HepG2 (cell line): Measurements from ENCODE around the gene TATDN3. TPM values are rescaled to one million over a fixed set of nuclear protein-coding genes. Genes with fewer than 3 reads are reported as not detected.
A peak's percentile ranks its signal among the peaks of the same experiment; 100 is the strongest.
"Not testable (repeated sequence)": the region's sequence is repeated elsewhere in the genome, so short reads cannot be mapped to it uniquely, and the experiment has no call there.

Source experiments
- ATAC-seq: fragments of 200-7000 bp; cut with Tn5 transposase; 3 replicates; pipeline ENCODE4 v1.9.1; 2020; ENCODE audit warnings: mild to moderate bottlenecking, moderate library complexity
- BruUV-seq: library from RNA; stranded (reverse); fragments of 400-500 nt; replicated peaks from 2 replicates; lab custom pipeline; 2021; lab: Mats Ljungman, UMichigan
- CTCF ChIA-PET: fragments of 300-600 bp; formaldehyde crosslinking; extraction: SDS; loops from one replicate; lab custom pipeline; 2021; ENCODE audit warnings: low total read pairs, inconsistent platforms, low intra/inter-chr PET ratio; lab: Yijun Ruan, JAX
- POLR2A ChIA-PET: fragments of 350-600 bp; sonication (Branson Sonifier 250); formaldehyde crosslinking; loops from one replicate; lab custom pipeline; 2020; ENCODE audit warnings: antibody characterized with exemption, inconsistent platforms; lab: Yijun Ruan, JAX
- DNase-seq: peaks from one replicate; pipeline ENCODE4 v3.0.0-alpha.2; 2015; ENCODE audit warnings: low spot score
- FAIRE-seq: peaks from 3 replicates; lab custom pipeline; 2011; peaks lifted over from hg19 to GRCh38; lab: Jason Lieb, UNC
- H2AFZ ChIP-seq: one replicate; pipeline ENCODE4 v1.6.1; 2011; ENCODE audit warnings: low read length, inconsistent platforms
- H3K27ac ChIP-seq: fragments of 300-600 bp; 3 replicates; pipeline ENCODE4 v1.8.0; 2011; ENCODE audit warnings: mixed run types, mild to moderate bottlenecking, mixed read lengths, low read length, inconsistent platforms; ENCODE audit not compliant: insufficient read depth; ENCODE audit errors: extremely low read length
- H3K27me3 ChIP-seq, 2 experiments: fragments of 200-600 bp in 1 of 2; 2 replicates in 1 of 2; 3 replicates in 1 of 2; pipeline versions ENCODE4 v1.6.0 to v1.8.0; 2011; ENCODE audit warnings: low read length in 2 of 2, mild to moderate bottlenecking in 2 of 2, moderate library complexity in 2 of 2, inconsistent platforms in 1 of 2; ENCODE audit not compliant: insufficient read depth in 2 of 2, control insufficient read depth in 1 of 2
- H3K36me3 ChIP-seq, 2 experiments: fragments of 200-600 bp in 1 of 2; replicated peaks in 1 of 2; 2 replicates in 1 of 2; 3 replicates in 1 of 2; pipeline versions ENCODE4 v1.5.1 to v1.8.0; 2011; ENCODE audit warnings: low read length in 2 of 2, inconsistent platforms in 1 of 2; ENCODE audit not compliant: insufficient read depth in 2 of 2, control insufficient read depth in 1 of 2
- H3K4me1 ChIP-seq: 2 replicates; pipeline ENCODE4 v1.5.1; 2012; ENCODE audit warnings: low read length, inconsistent platforms; ENCODE audit not compliant: insufficient read depth
- H3K4me2 ChIP-seq: 2 replicates; pipeline ENCODE4 v1.6.0; 2011; ENCODE audit warnings: low read depth, low read length, inconsistent platforms
- H3K4me3 ChIP-seq, 3 experiments: fragments of 200-600 bp in 1 of 3; sonication (generic), shearing (Covaris generic) in 1 of 3; replicated peaks in 1 of 3; 2 replicates each; pipeline ENCODE4 v1.5.1; 2011 to 2016; ENCODE audit warnings: low read length in 3 of 3, inconsistent platforms in 2 of 3, low read depth in 2 of 3, mild to moderate bottlenecking in 2 of 3, control low read depth in 1 of 3, mixed read lengths in 1 of 3; ENCODE audit not compliant: insufficient read depth in 1 of 3
- H3K79me2 ChIP-seq: one replicate; pipeline ENCODE4 v1.6.1; 2011; ENCODE audit warnings: low read length, inconsistent platforms; ENCODE audit not compliant: insufficient read depth
- H3K9ac ChIP-seq: 2 replicates; pipeline ENCODE4 v1.6.0; 2011; ENCODE audit warnings: mild to moderate bottlenecking, low read depth, low read length, inconsistent platforms; ENCODE audit not compliant: insufficient read depth
- H3K9me3 ChIP-seq: 2 replicates; pipeline ENCODE4 v1.5.1; 2012; ENCODE audit warnings: mild to moderate bottlenecking, low read length
- H4K20me1 ChIP-seq: 2 replicates; pipeline ENCODE4 v1.6.0; 2011; ENCODE audit warnings: inconsistent platforms, mild to moderate bottlenecking, low read length, moderate library complexity; ENCODE audit not compliant: insufficient read depth
- ATF2 ChIP-seq: sonication (generic); formaldehyde crosslinking; IDR thresholded peaks from 2 replicates; pipeline ENCODE4 v1.4.0; 2020; ENCODE audit warnings: missing genetic modification reagents
- ATF7 ChIP-seq, 2 experiments: fragments of 450-650 bp in 1 of 2; sonication (generic) in 1 of 2; formaldehyde crosslinking in 1 of 2; IDR thresholded peaks; 2 replicates each; pipeline versions ENCODE4 v1.4.0 to v1.6.1; 2016 to 2020; ENCODE audit warnings: antibody characterized with exemption in 1 of 2, mild to moderate bottlenecking in 1 of 2, missing genetic modification reagents in 1 of 2
- CREB1 ChIP-seq, 2 experiments: fragments of 450-650 bp in 1 of 2; IDR thresholded peaks; 2 replicates each; pipeline ENCODE4 v1.6.1; 2016 to 2017; ENCODE audit warnings: control low read depth in 1 of 2, mild to moderate bottlenecking in 1 of 2, missing compliant biosample characterization in 1 of 2, missing genetic modification characterization in 1 of 2
- HNF4A ChIP-seq: sonication (generic); formaldehyde crosslinking; IDR thresholded peaks from 2 replicates; pipeline ENCODE4 v1.4.0; 2020; ENCODE audit warnings: missing genetic modification reagents
- HNF4G ChIP-seq, 2 experiments: sonication (generic) in 1 of 2; formaldehyde crosslinking in 1 of 2; IDR thresholded peaks; 2 replicates each; pipeline versions ENCODE4 v1.4.0 to v1.6.1; 2011 to 2020; ENCODE audit warnings: borderline replicate concordance in 2 of 2, low read depth in 2 of 2, mild to moderate bottlenecking in 2 of 2, low read length in 1 of 2, missing genetic modification reagents in 1 of 2, moderate library complexity in 1 of 2
- TBX2 ChIP-seq: sonication (generic); formaldehyde crosslinking; IDR thresholded peaks from 2 replicates; pipeline ENCODE4 v1.5.0; 2020; ENCODE audit warnings: missing genetic modification reagents, mild to moderate bottlenecking, borderline replicate concordance
- TCF7 ChIP-seq: sonication (generic); IDR thresholded peaks from 2 replicates; pipeline ENCODE4 v1.6.1; 2016; ENCODE audit warnings: antibody characterized with exemption, low read depth
- ZBTB21 ChIP-seq: sonication (generic); formaldehyde crosslinking; IDR thresholded peaks from 2 replicates; pipeline ENCODE4 v1.4.0; 2020; ENCODE audit warnings: missing genetic modification reagents
- ZFY ChIP-seq: sonication (generic); formaldehyde crosslinking; IDR thresholded peaks from 2 replicates; pipeline ENCODE4 v1.4.0; 2020; ENCODE audit warnings: missing genetic modification reagents
- WGBS: methylation state at CpG from one replicate; pipeline ENCODE4 v1.1.6; 2017; ENCODE audit warnings: low lambda C conversion rate; 5-methylcytosine and 5-hydroxymethylcytosine counted together
- in situ Hi-C: cut with HindIII; loops from 2 replicates; pipeline ENCODE4 v1.10.0; 2017; ENCODE audit warnings: low pct_unique_long_range_greater_than_20kb; ENCODE audit not compliant: extremely low pct_ligation_motif_present
- intact Hi-C: fragments of 100-400 bp; cut with micrococcal nuclease; formaldehyde crosslinking; loops from one replicate; pipeline ENCODE4 v1.10.0; 2022; ENCODE audit not compliant: unreplicated experiment
- polyA plus RNA-seq, 8 experiments: library from polyadenylated mRNA; depleted of rRNA in 3 of 8; stranded (reverse) in 7 of 8; unstranded in 1 of 8; fragments of >200 nt; fragmentation: Illumina TruSeq in 4 of 8; extraction: Trizol in 4 of 8; gene quantifications; 2 replicates each; pipeline versions ENCODE4 v1.2.1 to v1.2.3, GENCODE V29; 2011 to 2016; ENCODE audit warnings: low read depth in 4 of 8, missing spikeins in 1 of 8, mixed read lengths in 1 of 8; ENCODE audit not compliant: insufficient read depth in 1 of 8
- total RNA-seq, 5 experiments: library from RNA; depleted of rRNA; stranded (reverse); fragments of >200 nt; fragmentation: Illumina TruSeq; extraction: Trizol; gene quantifications; 2 replicates each; pipeline ENCODE4 v1.2.3, GENCODE V29; 2016; ENCODE audit warnings: low read depth in 1 of 5
- TF ChIP-seq, protein P1 (sequence below): IDR thresholded peaks from 2 replicates; pipeline ENCODE4 v1.4.0; 2020; ENCODE audit warnings: mild to moderate bottlenecking, missing genetic modification reagents

TATDN3 gene
- total and polyA plus RNA-seq, 2 of the 13 experiments (the other 11 are each of a cell fraction or from before 2014, with no cell fraction given) = 7.3 to 8.6 TPM

DNA sequence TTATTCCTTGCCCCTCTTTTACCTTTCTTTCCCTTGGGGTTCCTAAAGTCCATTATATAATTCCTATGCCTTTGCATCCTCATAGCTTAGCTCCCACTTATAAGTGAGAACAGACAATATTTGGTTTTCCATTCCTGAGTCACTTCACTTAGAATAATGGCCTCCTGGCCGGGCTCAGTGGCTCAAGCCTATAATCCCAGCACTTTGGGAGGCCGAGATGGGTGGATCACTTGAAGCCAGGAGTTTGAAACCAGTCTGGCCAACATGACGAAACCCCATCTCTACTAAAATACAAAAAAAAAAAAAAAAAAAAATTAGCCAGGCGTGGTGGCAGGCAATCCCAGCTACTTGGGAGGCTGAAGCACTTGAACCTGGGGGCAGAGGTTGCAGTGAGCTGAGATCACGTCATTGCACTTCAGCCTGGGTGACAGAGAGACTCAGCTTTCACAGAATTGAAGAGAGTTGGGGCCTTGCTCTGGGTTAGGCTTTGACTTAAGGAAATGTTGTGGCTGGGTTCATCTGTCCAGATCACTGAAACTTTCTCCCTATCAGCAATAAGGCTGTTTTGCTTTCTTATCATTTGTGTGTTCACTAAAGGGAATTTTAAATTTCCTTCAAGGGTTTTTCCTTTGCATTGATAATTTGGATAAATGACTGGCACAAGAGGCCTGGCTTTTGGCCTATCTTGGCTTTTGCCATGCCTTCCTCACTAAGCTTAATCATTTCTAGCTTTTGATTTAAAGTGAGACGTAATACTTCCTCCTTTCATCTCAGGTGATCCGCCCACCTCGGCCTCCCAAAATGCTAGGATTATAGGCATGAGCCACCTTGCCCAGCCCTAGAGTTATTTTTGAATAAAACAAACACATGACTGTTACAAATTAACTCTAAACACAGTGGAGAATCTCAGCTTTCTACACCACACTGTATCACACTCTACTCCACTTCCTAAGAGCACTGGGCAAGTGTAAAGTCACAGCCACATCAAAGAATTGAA is 41.8 kb downstream of the TATDN3 start:
- H3K79me2 ChIP-seq; H3K27me3 ChIP-seq; H4K20me1 ChIP-seq; in situ Hi-C loops; H3K36me3 ChIP-seq; intact Hi-C loops; CTCF ChIA-PET; H3K9me3 ChIP-seq; DNase-seq; FAIRE-seq; BruUV-seq; H2AFZ ChIP-seq; TF ChIP-seq HNF4G (CRISPR knock-in tag; IDR thresholded peaks at IDR 0.05; ENCODE audit: borderline replicate concordance, low read depth); ATF7 (CRISPR knock-in tag; IDR thresholded peaks at IDR 0.05); CREB1 (CRISPR knock-in tag; IDR thresholded peaks at IDR 0.05): not testable (repeated sequence)
- peaks cover 38% of the 10 kb centered on the region for H3K4me1 ChIP-seq
- ATAC-seq = peak; percentile 66
- peak overlapping the region; percentile 29; the same call in 1 of the 2 replicates for H3K9ac ChIP-seq
- POLR2A ChIA-PET = interaction anchor here (1.1 to 2.3 kb wide), 5 partner anchors 16 to 225 kb away, joined by 4 to 12 read pairs (median 10); partner anchors contain the start of genes FLVCR1, NSL1 and TATDN3
- 24% methylated on average over 8 of the region's 8 CpGs for WGBS
- H3K4me2 ChIP-seq = peak overlapping the region; percentile 51
- TF ChIP-seq HNF4G (IDR thresholded peaks at IDR 0.05; ENCODE audit: borderline replicate concordance, low read depth, low read length) (peak; percentile 28; the same call in 1 of the 2 replicates), ZBTB21 (CRISPR knock-in tag) (0 out of 2 replicates have a peak, but pooled peaks have one; percentile 27), HNF4A (CRISPR knock-in tag) (peak; percentile 39; the same call in 1 of the 2 replicates), ZFY (CRISPR knock-in tag) (peak; percentile 33), ATF7 (IDR thresholded peaks at IDR 0.05) (0 out of 2 replicates have a peak, but pooled peaks have one; percentile 11), TCF7 (peak; percentile 17; the same call in 1 of the 2 replicates), TBX2 (peak; percentile 27; the same call in 1 of the 2 replicates), CREB1 (IDR thresholded peaks at IDR 0.05) (peak; percentile 26; the same call in 1 of the 2 replicates), ATF2 (CRISPR knock-in tag) (peak; percentile 29; the same call in 1 of the 2 replicates)
- TF ChIP-seq, protein P1, sequence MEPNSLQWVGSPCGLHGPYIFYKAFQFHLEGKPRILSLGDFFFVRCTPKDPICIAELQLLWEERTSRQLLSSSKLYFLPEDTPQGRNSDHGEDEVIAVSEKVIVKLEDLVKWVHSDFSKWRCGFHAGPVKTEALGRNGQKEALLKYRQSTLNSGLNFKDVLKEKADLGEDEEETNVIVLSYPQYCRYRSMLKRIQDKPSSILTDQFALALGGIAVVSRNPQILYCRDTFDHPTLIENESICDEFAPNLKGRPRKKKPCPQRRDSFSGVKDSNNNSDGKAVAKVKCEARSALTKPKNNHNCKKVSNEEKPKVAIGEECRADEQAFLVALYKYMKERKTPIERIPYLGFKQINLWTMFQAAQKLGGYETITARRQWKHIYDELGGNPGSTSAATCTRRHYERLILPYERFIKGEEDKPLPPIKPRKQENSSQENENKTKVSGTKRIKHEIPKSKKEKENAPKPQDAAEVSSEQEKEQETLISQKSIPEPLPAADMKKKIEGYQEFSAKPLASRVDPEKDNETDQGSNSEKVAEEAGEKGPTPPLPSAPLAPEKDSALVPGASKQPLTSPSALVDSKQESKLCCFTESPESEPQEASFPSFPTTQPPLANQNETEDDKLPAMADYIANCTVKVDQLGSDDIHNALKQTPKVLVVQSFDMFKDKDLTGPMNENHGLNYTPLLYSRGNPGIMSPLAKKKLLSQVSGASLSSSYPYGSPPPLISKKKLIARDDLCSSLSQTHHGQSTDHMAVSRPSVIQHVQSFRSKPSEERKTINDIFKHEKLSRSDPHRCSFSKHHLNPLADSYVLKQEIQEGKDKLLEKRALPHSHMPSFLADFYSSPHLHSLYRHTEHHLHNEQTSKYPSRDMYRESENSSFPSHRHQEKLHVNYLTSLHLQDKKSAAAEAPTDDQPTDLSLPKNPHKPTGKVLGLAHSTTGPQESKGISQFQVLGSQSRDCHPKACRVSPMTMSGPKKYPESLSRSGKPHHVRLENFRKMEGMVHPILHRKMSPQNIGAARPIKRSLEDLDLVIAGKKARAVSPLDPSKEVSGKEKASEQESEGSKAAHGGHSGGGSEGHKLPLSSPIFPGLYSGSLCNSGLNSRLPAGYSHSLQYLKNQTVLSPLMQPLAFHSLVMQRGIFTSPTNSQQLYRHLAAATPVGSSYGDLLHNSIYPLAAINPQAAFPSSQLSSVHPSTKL = peak; percentile 7; the same call in 1 of the 2 replicates
- H3K27ac ChIP-seq = peak overlapping the region; percentile 55
- H3K4me3 ChIP-seq = peak overlapping the region in 1 of 3 experiments; percentile 32; a peak in 1 of 6 replicates
